K562 (cell line): ENCODE results near the gene RNF150. TPM values are rescaled to one million over a fixed set of nuclear protein-coding genes. Genes with fewer than 3 reads are reported as not detected.

Source experiments
- ATAC-seq: fragments of 200-7000 bp; cut with Tn5 transposase; 3 replicates; pipeline ENCODE4 v1.9.1; 2020; ENCODE audit warnings: moderate library complexity
- BruUV-seq: library from RNA; stranded (reverse); fragments of 400-500 nt; replicated peaks from 2 replicates; lab custom pipeline; 2021; lab: Mats Ljungman, UMichigan
- CTCF ChIA-PET: fragments of 300-600 bp; formaldehyde crosslinking; extraction: SDS; loops from one replicate; lab custom pipeline; 2021; ENCODE audit warnings: low intra/inter-chr PET ratio; lab: Yijun Ruan, JAX
- POLR2A ChIA-PET: fragments of 300-600, 350-650 bp; sonication (Branson Sonifier 250); formaldehyde crosslinking; extraction: SDS; loops from one replicate; lab custom pipeline; 2021; ENCODE audit warnings: antibody characterized with exemption, inconsistent platforms; lab: Yijun Ruan, JAX
- DNase-seq, 4 experiments: peaks; one replicate each; pipeline versions ENCODE4 v3.0.0 to v3.0.0-alpha.2; 2011 to 2018; ENCODE audit warnings: low spot score in 3 of 4, mixed read lengths in 3 of 4; ENCODE audit errors: extremely low read depth in 1 of 4
- FAIRE-seq: peaks from 2 replicates; lab custom pipeline; 2011; peaks lifted over from hg19 to GRCh38; lab: Jason Lieb, UNC
- H2AFZ ChIP-seq: 2 replicates; pipeline ENCODE4 v1.6.0; 2011; ENCODE audit warnings: low read depth, low read length, control low read depth, inconsistent platforms
- H3K27ac ChIP-seq: fragments of 200-600 bp; 3 replicates; pipeline ENCODE4 v1.8.0; 2011; ENCODE audit warnings: low read depth, mild to moderate bottlenecking, control low read depth, inconsistent platforms, low read length, moderate library complexity, mixed read lengths; ENCODE audit errors: extremely low read depth
- H3K27me3 ChIP-seq, 2 experiments: fragments of 300-600 bp in 1 of 2; 2 replicates in 1 of 2; 3 replicates in 1 of 2; pipeline versions ENCODE4 v1.6.0 to v1.8.0; 2011; ENCODE audit warnings: inconsistent platforms in 2 of 2, low read length in 2 of 2, mild to moderate bottlenecking in 1 of 2, mixed read lengths in 1 of 2, moderate library complexity in 1 of 2; ENCODE audit not compliant: control insufficient read depth in 2 of 2, insufficient read depth in 2 of 2
- H3K36me3 ChIP-seq: fragments of 300-600 bp; 3 replicates; pipeline ENCODE4 v1.8.0; 2011; ENCODE audit warnings: mild to moderate bottlenecking, low read length, inconsistent platforms; ENCODE audit not compliant: control insufficient read depth, insufficient read depth
- H3K4me1 ChIP-seq, 2 experiments: fragments of 200-600 bp in 1 of 2; replicated peaks in 1 of 2; 2 replicates in 1 of 2; 3 replicates in 1 of 2; pipeline versions ENCODE4 v1.5.1 to v1.8.0; 2011; ENCODE audit warnings: inconsistent platforms in 2 of 2, low read length in 2 of 2, mild to moderate bottlenecking in 1 of 2, mixed read lengths in 1 of 2, moderate library complexity in 1 of 2; ENCODE audit not compliant: control insufficient read depth in 2 of 2, insufficient read depth in 2 of 2
- H3K4me2 ChIP-seq: 2 replicates; pipeline ENCODE4 v1.6.1; 2011; ENCODE audit warnings: low read length, control low read depth, inconsistent platforms, mixed read lengths; ENCODE audit not compliant: insufficient read depth
- H3K4me3 ChIP-seq: fragments of 200-600 bp; sonication (generic), shearing (Covaris generic); 2 replicates; pipeline ENCODE4 v1.5.1; 2016; ENCODE audit warnings: control low read depth, inconsistent platforms
- H3K79me2 ChIP-seq: fragments of 200-600 bp; 3 replicates; pipeline ENCODE4 v1.8.0; 2011; ENCODE audit warnings: low read length, inconsistent platforms; ENCODE audit not compliant: control insufficient read depth, insufficient read depth
- H3K9ac ChIP-seq, 2 experiments: 2 replicates each; pipeline versions ENCODE4 v1.6.0 to v1.6.1; 2011; ENCODE audit warnings: low read depth in 2 of 2, low read length in 2 of 2, control low read depth in 1 of 2, inconsistent platforms in 1 of 2, mild to moderate bottlenecking in 1 of 2, mixed read lengths in 1 of 2; ENCODE audit not compliant: insufficient read depth in 1 of 2
- H3K9me1 ChIP-seq: one replicate; pipeline ENCODE4 v1.6.0; 2011; ENCODE audit warnings: inconsistent platforms, mild to moderate bottlenecking, low read length, moderate library complexity; ENCODE audit not compliant: control insufficient read depth, insufficient read depth
- H3K9me3 ChIP-seq: replicated peaks from 2 replicates; pipeline ENCODE4 v1.5.1; 2011; ENCODE audit warnings: low read depth, low read length, inconsistent platforms; ENCODE audit not compliant: control insufficient read depth, insufficient read depth
- H4K20me1 ChIP-seq: replicated peaks from 2 replicates; pipeline ENCODE4 v1.6.1; 2011; ENCODE audit warnings: low read length, inconsistent platforms, mixed read lengths; ENCODE audit not compliant: control insufficient read depth, insufficient read depth
- CC2D1A ChIP-seq: fragments of 450-650 bp; IDR thresholded peaks from 2 replicates; pipeline ENCODE4 v1.6.1; 2017; ENCODE audit warnings: mild to moderate bottlenecking
- MAX ChIP-seq: sonication (generic); formaldehyde crosslinking; IDR thresholded peaks from 2 replicates; pipeline ENCODE4 v1.9.0; 2022; ENCODE audit warnings: mild to moderate bottlenecking, missing genetic modification reagents
- PATZ1 ChIP-seq: fragments of 250-450 bp; sonication (Bioruptor Pico); IDR thresholded peaks from 2 replicates; pipeline ENCODE4 v1.5.0; 2020; ENCODE audit warnings: mild to moderate bottlenecking, borderline replicate concordance
- WGBS: fragments of 100-300 bp; shearing (Covaris generic); methylation state at CpG from one replicate; pipeline ENCODE4 v1.1.6; 2016; ENCODE audit warnings: low coverage, mixed read lengths; ENCODE audit not compliant: insufficient coverage; ENCODE audit errors: missing lambda C conversion rate; 5-methylcytosine and 5-hydroxymethylcytosine counted together
- in situ Hi-C: fragments of 300-500 bp; cut with MboI; formaldehyde crosslinking; loops from 4 replicates; pipeline ENCODE4 v1.15.0; 2018; ENCODE audit warnings: inconsistent platforms, mixed read lengths
- intact Hi-C: fragments of 100-400 bp; cut with micrococcal nuclease; formaldehyde crosslinking; loops from 2 replicates; pipeline ENCODE4 v1.14.2; 2022
- polyA plus RNA-seq, 8 experiments: library from polyadenylated mRNA; depleted of rRNA in 4 of 8; stranded (reverse) in 5 of 8; unstranded in 3 of 8; fragments of >200 nt; fragmentation: Nextera tagmentation in 2 of 8; fragmentation: Illumina TruSeq in 1 of 8; extraction: Ambion mirVana in 2 of 8; extraction: Trizol in 1 of 8; gene quantifications; 2 replicates each; pipeline versions ENCODE4 v1.2.1 to v1.2.3, GENCODE V29; 2011 to 2014; ENCODE audit warnings: inconsistent platforms in 1 of 8, missing spikeins in 1 of 8
- total RNA-seq, 7 experiments: library from RNA; depleted of rRNA in 6 of 7; stranded (reverse); fragments of >200 nt in 6 of 7; fragmentation: Illumina TruSeq in 2 of 7; extraction: Trizol in 2 of 7; gene quantifications; 2 replicates each; pipeline versions ENCODE4 v1.2.1 to v1.2.3, GENCODE V29; 2011 to 2021; ENCODE audit warnings: low replicate concordance in 1 of 7

Gene RNF150
- total and polyA plus RNA-seq, 9 of the 15 experiments (the other 6 are each of a cell fraction or from before 2014, with no cell fraction given), result 0.09 TPM; not detected in 8

DNA sequence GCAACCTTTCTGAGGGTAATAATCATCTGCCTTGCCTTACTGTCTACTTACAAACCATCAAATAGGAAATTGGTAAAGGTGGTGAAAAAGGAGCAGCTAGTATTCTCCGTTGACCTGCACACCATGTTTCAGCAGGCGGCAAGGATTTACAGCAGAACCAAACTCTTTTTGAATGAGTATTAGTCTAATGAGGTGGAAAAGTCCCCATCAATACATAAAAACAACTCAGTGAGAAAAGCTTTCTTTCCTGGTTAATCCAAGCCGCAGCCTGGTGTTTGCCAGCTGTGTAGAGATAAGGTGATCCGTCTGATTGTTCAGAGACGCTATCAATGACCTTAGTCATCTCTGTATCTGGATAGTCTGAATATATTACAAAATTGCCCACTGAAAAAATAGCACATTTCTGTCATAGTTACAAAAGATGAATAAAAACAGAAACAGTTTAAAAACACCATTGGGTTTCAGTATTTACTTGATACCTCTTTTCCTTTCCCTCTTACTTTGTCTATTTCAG is 266.7 kb downstream of the RNF150 start (continued):
- TF ChIP-seq PATZ1, result no peak

- no peaks in the 10 kb centered on the region; the same call in 1 of the 2 replicates for H4K20me1 ChIP-seq
- no peaks in the 10 kb centered on the region; a peak in 2 of 5 replicates for H3K27me3 ChIP-seq
- no peak for TF ChIP-seq CC2D1A
- no peak for TF ChIP-seq MAX (CRISPR knock-in tag)
- TF ChIP-seq, all 486 proteins: peak for 0
- no peak for FAIRE-seq
- Histone ChIP-seq H3K27ac (no peak overlapping the region), H3K9me3 (no peaks in the 10 kb centered on the region), H3K36me3 (no peaks in the 10 kb centered on the region), H3K4me3 (no peak overlapping the region), H3K9ac (no peak overlapping the region), H3K9me1 (no peaks in the 10 kb centered on the region), H3K4me2 (no peak overlapping the region), H3K79me2 (no peaks in the 10 kb centered on the region), H3K4me1 (no peaks in the 10 kb centered on the region), H2AFZ (no peak overlapping the region)
- in situ Hi-C loops, result loop anchor here (10.0 to 25.0 kb wide), 2 partner anchors 269 to 503 kb away; partner anchors contain the start of genes RNF150 and SCOC
- no TSS peak for BruUV-seq
- ATAC-seq, result no peak
- 0% methylated on average over 7 of the region's 7 CpGs for WGBS
- ChIA-PET CTCF (interaction anchor here (0.6 kb wide), 1 partner anchor 47 kb away, joined by 3 read pairs; no protein-coding TSS in a partner anchor), POLR2A (no interaction called here)
- DNase-seq, result no peak
- intact Hi-C loops, result no loop called here
These were observed 267.7 kb downstream of the RNF150 start for GRCh38 chr4:140865253-140866217.
